Measurements from ENCODE around the gene CCDC149. TPM values are rescaled to one million over a fixed set of nuclear protein-coding genes. Genes with fewer than 3 reads are reported as not detected.

Gene CCDC149
- total RNA-seq, 3 donors from 2014 or later (not counting 1 experiment from before 2014, with no cell fraction given), result 0.14 to 0.86 (median 0.43) TPM

DNA sequence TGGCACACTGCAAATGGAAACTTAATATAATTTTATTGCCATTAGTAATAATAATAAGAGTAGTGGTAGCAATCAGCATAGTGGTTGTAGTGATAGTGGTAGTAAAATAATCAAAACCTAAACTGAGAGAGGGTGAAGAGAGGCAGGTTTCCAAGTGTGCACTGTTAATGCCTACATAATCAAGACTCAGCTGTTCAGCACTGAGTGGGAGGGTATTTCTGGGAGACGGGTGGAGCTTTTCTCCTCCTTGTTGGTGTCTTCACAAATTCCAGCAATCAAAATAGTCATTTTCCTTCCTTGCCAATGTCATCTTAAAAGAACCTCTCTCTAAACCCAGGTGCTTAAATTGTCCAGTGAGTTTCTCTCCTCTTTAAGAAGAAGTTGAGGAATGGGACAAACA lies 18.6 kb downstream of the CCDC149 start:
- Histone ChIP-seq H3K36me3 (ENCODE audit: control insufficient read depth, insufficient read depth, low read length) (no peaks in the 10 kb centered on the region), H3K4me1 (ENCODE audit: control insufficient read depth, insufficient read depth, low read length) (no peaks in the 10 kb centered on the region), H3K27me3 (ENCODE audit: control insufficient read depth, insufficient read depth, low read length) (no peaks in the 10 kb centered on the region), H3K9me3 (ENCODE audit: control insufficient read depth, insufficient read depth, low read length) (no peaks in the 10 kb centered on the region), H3K4me3 (ENCODE audit: low read length) (no peak overlapping the region), H3K27ac (ENCODE audit: low read length) (no peak overlapping the region)
- 80% methylated on average over 1 of the region's 1 CpG for WGBS (ENCODE audit: insufficient coverage)
- Mint-ChIP-seq H3K4me1 (no peaks in the 10 kb centered on the region), H3K27ac (no peak overlapping the region), H3K4me3 (no peak overlapping the region), H3K36me3 (no peaks in the 10 kb centered on the region), H3K9me3 (no peaks in the 10 kb centered on the region), H3K27me3 (ENCODE audit: low read depth in 2 of 2) (no peaks in the 10 kb centered on the region)
- ATAC-seq (no peak), DNase-seq (no peak)
- TF ChIP-seq, protein P1, sequence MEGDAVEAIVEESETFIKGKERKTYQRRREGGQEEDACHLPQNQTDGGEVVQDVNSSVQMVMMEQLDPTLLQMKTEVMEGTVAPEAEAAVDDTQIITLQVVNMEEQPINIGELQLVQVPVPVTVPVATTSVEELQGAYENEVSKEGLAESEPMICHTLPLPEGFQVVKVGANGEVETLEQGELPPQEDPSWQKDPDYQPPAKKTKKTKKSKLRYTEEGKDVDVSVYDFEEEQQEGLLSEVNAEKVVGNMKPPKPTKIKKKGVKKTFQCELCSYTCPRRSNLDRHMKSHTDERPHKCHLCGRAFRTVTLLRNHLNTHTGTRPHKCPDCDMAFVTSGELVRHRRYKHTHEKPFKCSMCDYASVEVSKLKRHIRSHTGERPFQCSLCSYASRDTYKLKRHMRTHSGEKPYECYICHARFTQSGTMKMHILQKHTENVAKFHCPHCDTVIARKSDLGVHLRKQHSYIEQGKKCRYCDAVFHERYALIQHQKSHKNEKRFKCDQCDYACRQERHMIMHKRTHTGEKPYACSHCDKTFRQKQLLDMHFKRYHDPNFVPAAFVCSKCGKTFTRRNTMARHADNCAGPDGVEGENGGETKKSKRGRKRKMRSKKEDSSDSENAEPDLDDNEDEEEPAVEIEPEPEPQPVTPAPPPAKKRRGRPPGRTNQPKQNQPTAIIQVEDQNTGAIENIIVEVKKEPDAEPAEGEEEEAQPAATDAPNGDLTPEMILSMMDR (IDR thresholded peaks at IDR 0.05), result no peak
- intact Hi-C loops (cut with micrococcal nuclease), result no loop called here

DNA sequence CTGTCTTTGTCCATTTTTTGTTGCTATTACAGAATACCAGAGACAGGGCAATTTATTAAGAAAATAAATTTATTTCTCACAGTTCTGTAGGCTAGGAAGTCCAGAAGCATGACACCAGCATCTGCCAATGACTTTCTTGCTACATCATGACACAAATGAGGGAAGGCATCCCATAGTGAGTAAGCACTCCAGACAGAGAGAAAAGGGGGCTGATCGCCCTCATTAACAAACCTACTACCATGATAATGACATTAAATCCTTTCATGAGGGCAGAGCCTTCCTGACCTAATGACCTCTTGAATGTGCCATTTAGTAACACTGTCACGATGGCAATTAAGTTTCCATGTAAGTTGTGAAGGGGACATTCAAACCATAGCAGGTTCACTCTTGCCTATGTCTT lies 20.1 kb downstream of the CCDC149 start:
- TF ChIP-seq, protein P1 (IDR thresholded peaks at IDR 0.05), result no peak
- H3K36me3 ChIP-seq (ENCODE audit: control insufficient read depth, insufficient read depth, low read length), result no peaks in the 10 kb centered on the region
- H3K27me3 ChIP-seq (ENCODE audit: control insufficient read depth, insufficient read depth, low read length), result no peaks in the 10 kb centered on the region
- ATAC-seq, result no peak
- Mint-ChIP-seq H3K27me3 (ENCODE audit: low read depth in 2 of 2) (no peaks in the 10 kb centered on the region), H3K4me3 (no peak overlapping the region), H3K4me1 (no peaks in the 10 kb centered on the region), H3K36me3 (no peaks in the 10 kb centered on the region), H3K27ac (no peak overlapping the region), H3K9me3 (no peaks in the 10 kb centered on the region)
- 100% methylated on average over 1 of the region's 2 CpGs for WGBS (ENCODE audit: insufficient coverage)
- H3K27ac ChIP-seq (ENCODE audit: low read length), result no peak overlapping the region
- no peak for DNase-seq
- H3K4me3 ChIP-seq (ENCODE audit: low read length), result no peak overlapping the region
- H3K9me3 ChIP-seq (ENCODE audit: control insufficient read depth, insufficient read depth, low read length), result no peaks in the 10 kb centered on the region
- no peaks in the 10 kb centered on the region for H3K4me1 ChIP-seq (ENCODE audit: control insufficient read depth, insufficient read depth, low read length)
- intact Hi-C loops (cut with micrococcal nuclease), result no loop called here

DNA sequence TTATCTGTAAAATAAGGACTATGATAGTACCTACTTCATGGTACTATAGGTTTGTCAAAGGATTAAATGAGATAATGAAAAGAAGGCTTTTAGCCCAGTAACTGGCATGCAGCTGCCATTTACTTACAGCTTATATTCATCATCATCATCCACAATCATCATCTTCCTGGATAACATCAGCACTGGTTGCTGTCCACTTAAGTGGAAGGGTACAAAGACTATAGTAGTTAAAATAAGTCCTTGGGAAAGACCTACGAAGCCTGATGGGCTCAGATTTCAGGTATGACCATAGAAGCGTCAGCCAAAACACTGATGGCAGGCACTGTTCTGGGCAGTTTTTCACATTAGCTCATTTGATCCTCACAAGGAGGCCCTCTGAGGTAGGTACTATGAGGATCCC lies 20.6 kb downstream of the CCDC149 start:
- no peak overlapping the region for H3K27ac Mint-ChIP-seq
- no peak overlapping the region for H3K4me3 Mint-ChIP-seq
- Histone ChIP-seq H3K4me1 (ENCODE audit: control insufficient read depth, insufficient read depth, low read length) (no peaks in the 10 kb centered on the region), H3K4me3 (ENCODE audit: low read length) (no peak overlapping the region), H3K27me3 (ENCODE audit: control insufficient read depth, insufficient read depth, low read length) (no peaks in the 10 kb centered on the region), H3K9me3 (ENCODE audit: control insufficient read depth, insufficient read depth, low read length) (no peaks in the 10 kb centered on the region), H3K36me3 (ENCODE audit: control insufficient read depth, insufficient read depth, low read length) (no peaks in the 10 kb centered on the region), H3K27ac (ENCODE audit: low read length) (no peak overlapping the region)
- H3K27me3 Mint-ChIP-seq (ENCODE audit: low read depth in 2 of 2), result no peaks in the 10 kb centered on the region
- H3K9me3 Mint-ChIP-seq, result no peaks in the 10 kb centered on the region
- ATAC-seq (no peak), DNase-seq (no peak)
- TF ChIP-seq, protein P1 (IDR thresholded peaks at IDR 0.05), result no peak
- intact Hi-C loops (cut with micrococcal nuclease), result no loop called here
- no peaks in the 10 kb centered on the region for H3K36me3 Mint-ChIP-seq
- no peaks in the 10 kb centered on the region for H3K4me1 Mint-ChIP-seq
- WGBS (ENCODE audit: insufficient coverage), result 90% methylated on average over 2 of the region's 2 CpGs

DNA sequence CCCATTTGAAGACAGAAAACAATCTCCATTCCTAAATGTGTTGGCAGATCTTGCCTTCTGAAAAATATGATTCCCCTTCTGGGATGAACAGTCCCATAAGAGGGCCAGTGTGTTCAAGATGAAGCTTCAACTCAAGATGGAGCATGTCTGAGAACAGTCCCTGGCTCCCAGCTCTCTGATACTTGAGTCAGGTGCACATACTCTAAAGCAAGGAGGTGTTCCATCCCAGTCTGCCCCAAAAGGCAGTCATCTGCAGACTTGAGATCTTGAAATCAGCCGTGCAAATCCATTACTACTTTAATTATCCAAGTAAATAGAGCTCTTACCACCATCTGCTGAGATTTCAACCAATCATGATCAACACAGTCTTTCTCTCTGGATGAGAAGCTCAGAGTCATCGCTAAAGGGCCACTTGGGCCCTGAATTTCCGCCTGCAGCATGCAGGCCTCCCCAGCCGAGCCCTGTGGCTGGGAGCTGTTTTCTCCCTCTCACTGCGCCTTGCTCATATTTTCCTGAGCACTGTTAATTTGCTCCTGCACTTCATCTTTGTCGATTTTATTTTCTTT lies 22.2 kb downstream of the CCDC149 start:
- no peaks in the 10 kb centered on the region for H3K36me3 ChIP-seq (ENCODE audit: control insufficient read depth, insufficient read depth, low read length)
- no peaks in the 10 kb centered on the region for H3K36me3 Mint-ChIP-seq
- H3K4me3 ChIP-seq (ENCODE audit: low read length), result no peak overlapping the region
- TF ChIP-seq, protein P1 (IDR thresholded peaks at IDR 0.05), result no peak
- no peak overlapping the region for H3K27ac ChIP-seq (ENCODE audit: low read length)
- H3K27me3 Mint-ChIP-seq (ENCODE audit: low read depth in 2 of 2), result no peaks in the 10 kb centered on the region
- intact Hi-C loops (cut with micrococcal nuclease), result no loop called here
- H3K9me3 Mint-ChIP-seq, result no peaks in the 10 kb centered on the region
- 89% methylated on average over 6 of the region's 6 CpGs for WGBS (ENCODE audit: insufficient coverage)
- H3K27me3 ChIP-seq (ENCODE audit: control insufficient read depth, insufficient read depth, low read length), result no peaks in the 10 kb centered on the region
- ATAC-seq (no peak), DNase-seq (no peak)
- no peaks in the 10 kb centered on the region for H3K9me3 ChIP-seq (ENCODE audit: control insufficient read depth, insufficient read depth, low read length)
- no peak overlapping the region for H3K27ac Mint-ChIP-seq
- no peaks in the 10 kb centered on the region for H3K4me1 Mint-ChIP-seq
- no peaks in the 10 kb centered on the region for H3K4me1 ChIP-seq (ENCODE audit: control insufficient read depth, insufficient read depth, low read length)
- H3K4me3 Mint-ChIP-seq, result no peak overlapping the region
